Breast epithelium (tissue), 4 donors: ENCODE data around the gene LITAF. TPM values are rescaled to one million over a fixed set of nuclear protein-coding genes. Genes with fewer than 3 reads are reported as not detected.

ENCODE experiments used
- DNase-seq, 2 donors: peaks; one replicate each; pipeline ENCODE4 v3.0.0-alpha.2; 2019; ENCODE audit warnings: low spot score in 2 of 2
- H3K27ac ChIP-seq, 2 donors: fragments of 200-600 bp; sonication (generic) in 1 of 2; one replicate each; pipeline ENCODE4 v1.5.1; 2016 to 2019; ENCODE audit warnings: mild to moderate bottlenecking in 1 of 2
- H3K27me3 ChIP-seq, 2 donors: fragments of 200-600 bp; sonication (generic) in 1 of 2; one replicate each; pipeline versions ENCODE4 v1.5.1 to v1.6.0; 2017 to 2019; ENCODE audit warnings: control low read depth in 1 of 2, mild to moderate bottlenecking in 1 of 2
- H3K36me3 ChIP-seq: fragments of 200-600 bp; one replicate; pipeline ENCODE4 v1.5.1; 2019
- H3K4me1 ChIP-seq, 2 donors: fragments of 200-600 bp; sonication (generic); one replicate each; pipeline ENCODE4 v1.5.1; 2016 to 2019; ENCODE audit warnings: control low read depth in 1 of 2
- H3K4me3 ChIP-seq, 3 donors: fragments of 200-600 bp; sonication (generic); 1 replicate in 2 of 3; 2 replicates in 1 of 3; pipeline ENCODE4 v1.5.1; 2016 to 2019; ENCODE audit warnings: mild to moderate bottlenecking in 3 of 3, moderate library complexity in 2 of 3
- H3K9me3 ChIP-seq, 2 donors: fragments of 200-600 bp; sonication (generic) in 1 of 2; one replicate each; pipeline ENCODE4 v1.5.1; 2016 to 2019; ENCODE audit warnings: control low read depth in 1 of 2
- CTCF ChIP-seq, 3 donors: fragments of 450-650 bp; IDR thresholded peaks; one replicate each; pipeline ENCODE4 v1.5.1; 2016 to 2017; ENCODE audit warnings: antibody characterized with exemption in 3 of 3, mild to moderate bottlenecking in 3 of 3, moderate library complexity in 3 of 3
- POLR2A ChIP-seq: fragments of 450-650 bp; IDR thresholded peaks from one replicate; pipeline ENCODE4 v1.6.1; 2016; ENCODE audit warnings: antibody characterized with exemption, mild to moderate bottlenecking, moderate library complexity
- POLR2AphosphoS5 ChIP-seq, 3 donors: sonication (generic); formaldehyde crosslinking; IDR thresholded peaks; one replicate each; pipeline ENCODE4 v1.6.1; 2017; ENCODE audit warnings: antibody characterized with exemption in 3 of 3
- intact Hi-C: fragments of 100-400 bp; cut with DNase I; formaldehyde crosslinking; loops from one replicate; pipeline ENCODE4 v1.15.1; 2023; ENCODE audit warnings: low total_unique reads
- total RNA-seq, 3 donors: library from RNA; depleted of rRNA; stranded (reverse); fragments of >200 nt; gene quantifications; one replicate each; pipeline ENCODE4 v1.1.0, GENCODE V29; 2016

The LITAF gene
- total RNA-seq, 3 donors from 2014 or later: 50.6 to 109 (median 59.0) TPM

- H3K27me3 ChIP-seq: no peaks in the 10 kb centered on the region
- H3K36me3 ChIP-seq: no peaks in the 10 kb centered on the region
- no peak overlapping the region for H3K4me3 ChIP-seq
- intact Hi-C loops: no loop called here
- H3K4me1 ChIP-seq: peaks cover 0 to 13% of the 10 kb centered on the region in 2 donors
- TF ChIP-seq CTCF (IDR thresholded peaks at IDR 0.05): no peak
- no peak for TF ChIP-seq POLR2A
- TF ChIP-seq POLR2AphosphoS5 (IDR thresholded peaks at IDR 0.05): no peak
- H3K9me3 ChIP-seq: no peaks in the 10 kb centered on the region
- H3K27ac ChIP-seq: no peak overlapping the region
- DNase-seq: no peak
Measured at GRCh38 chr16:11500700-11501346, 85.9 kb downstream of the LITAF start.

GRCh38 chr16:11499295-11500089 lies 87.2 kb downstream of the LITAF start:
- intact Hi-C loops: no loop called here
- TF ChIP-seq POLR2A (no peak), CTCF (IDR thresholded peaks at IDR 0.05) (no peak), POLR2AphosphoS5 (IDR thresholded peaks at IDR 0.05) (no peak)
- H3K4me1 ChIP-seq: peaks cover 0 to 13% of the 10 kb centered on the region in 2 donors

GRCh38 chr16:11498683-11499082 lies 88.0 kb downstream of the LITAF start:
- intact Hi-C loops: no loop called here
- Histone ChIP-seq H3K4me3 (no peak overlapping the region), H3K4me1 (peaks cover 0 to 11% of the 10 kb centered on the region in 2 donors), H3K9me3 (no peaks in the 10 kb centered on the region), H3K27me3 (no peaks in the 10 kb centered on the region), H3K36me3 (no peaks in the 10 kb centered on the region), H3K27ac (peak overlapping the region; percentile 19 to 40)
- TF ChIP-seq POLR2AphosphoS5 (IDR thresholded peaks at IDR 0.05) (no peak), CTCF (IDR thresholded peaks at IDR 0.05) (no peak), POLR2A (no peak)
- no peak for DNase-seq

More at GRCh38 chr16:11499295-11500089, 87.2 kb downstream of the LITAF start:
- Histone ChIP-seq H3K9me3 (no peaks in the 10 kb centered on the region), H3K27ac (peak overlapping the region; percentile 37 to 66), H3K27me3 (no peaks in the 10 kb centered on the region), H3K36me3 (no peaks in the 10 kb centered on the region), H3K4me3 (no peak overlapping the region)
- DNase-seq: no peak

GRCh38 chr16:11497851-11498289 lies 88.8 kb downstream of the LITAF start:
- H3K27ac ChIP-seq: peak overlapping the region; percentile 49 to 86
- H3K9me3 ChIP-seq: no peaks in the 10 kb centered on the region
- intact Hi-C loops: no loop called here
- H3K4me3 ChIP-seq: no peak overlapping the region
- no peak for TF ChIP-seq POLR2AphosphoS5 (IDR thresholded peaks at IDR 0.05)
- no peak for TF ChIP-seq CTCF (IDR thresholded peaks at IDR 0.05)
- TF ChIP-seq POLR2A: no peak
- H3K4me1 ChIP-seq: peaks cover 0 to 9% of the 10 kb centered on the region in 2 donors
- DNase-seq: no peak
- no peaks in the 10 kb centered on the region for H3K27me3 ChIP-seq
- no peaks in the 10 kb centered on the region for H3K36me3 ChIP-seq

Other genes starting within 250 kb of the LITAF start
- 1 to 10 TPM in 1 of 3 donors, under 1 TPM in 2; 0.16 to 1.6 (median 0.33) TPM for gene RMI2, start 241.5 kb downstream of the LITAF start, total RNA-seq
- gene SNN, start 81.5 kb upstream of the LITAF start, total RNA-seq: 10 to 100 TPM; 16.4 to 68.3 (median 18.7) TPM
- gene TXNDC11, start 155.9 kb upstream of the LITAF start, total RNA-seq: 10 to 100 TPM; 38.6 to 53.7 (median 47.9) TPM
- 10 to 100 TPM; 58.4 to 70.7 (median 67.5) TPM for gene ZC3H7A, start 210.3 kb upstream of the LITAF start, total RNA-seq